Bronchial epithelial cell (primary cell): ENCODE data around the gene NBPF11. TPM values are rescaled to one million over a fixed set of nuclear protein-coding genes. Genes with fewer than 3 reads are reported as not detected.
"Not testable (repeated sequence)": the region's sequence is repeated elsewhere in the genome, so short reads cannot be mapped to it uniquely, and the experiment has no call there.

Experiments used
- DNase-seq: peaks from one replicate; pipeline ENCODE4 v3.0.0-alpha.2; 2010; ENCODE audit warnings: low read depth
- FAIRE-seq: peaks from 2 replicates; lab custom pipeline; 2011; peaks lifted over from hg19 to GRCh38; lab: Jason Lieb, UNC
- H3K27me3 ChIP-seq: 2 replicates; pipeline ENCODE4 v1.5.1; 2011; ENCODE audit warnings: low read length; ENCODE audit not compliant: control insufficient read depth, insufficient read depth
- H3K36me3 ChIP-seq: 2 replicates; pipeline ENCODE4 v1.5.1; 2011; ENCODE audit warnings: low read length; ENCODE audit not compliant: control insufficient read depth, insufficient read depth
- H3K4me3 ChIP-seq: 2 replicates; pipeline ENCODE4 v1.5.1; 2011; ENCODE audit warnings: mild to moderate bottlenecking, low read depth, low read length, control low read depth
- total RNA-seq: library from RNA; depleted of rRNA; stranded (reverse); fragments of >200 nt; gene quantifications from 2 replicates; pipeline ENCODE4 v1.2.1, GENCODE V29; 2014
- TF ChIP-seq, protein P1 (sequence below): IDR thresholded peaks from 2 replicates; pipeline ENCODE4 v1.5.1; 2011; ENCODE audit warnings: mild to moderate bottlenecking, moderate library complexity, low read length, control low read depth, inconsistent platforms; ENCODE audit not compliant: insufficient read depth, severe bottlenecking

The NBPF11 gene
- total RNA-seq, 1 donor from 2014 or later, result 5.8 TPM

- DNase-seq (no peak), FAIRE-seq (no peak)
- Histone ChIP-seq H3K27me3 (peaks cover 30% of the 10 kb centered on the region), H3K36me3 (no peaks in the 10 kb centered on the region), H3K4me3 (no peak overlapping the region)
- TF ChIP-seq, protein P1, sequence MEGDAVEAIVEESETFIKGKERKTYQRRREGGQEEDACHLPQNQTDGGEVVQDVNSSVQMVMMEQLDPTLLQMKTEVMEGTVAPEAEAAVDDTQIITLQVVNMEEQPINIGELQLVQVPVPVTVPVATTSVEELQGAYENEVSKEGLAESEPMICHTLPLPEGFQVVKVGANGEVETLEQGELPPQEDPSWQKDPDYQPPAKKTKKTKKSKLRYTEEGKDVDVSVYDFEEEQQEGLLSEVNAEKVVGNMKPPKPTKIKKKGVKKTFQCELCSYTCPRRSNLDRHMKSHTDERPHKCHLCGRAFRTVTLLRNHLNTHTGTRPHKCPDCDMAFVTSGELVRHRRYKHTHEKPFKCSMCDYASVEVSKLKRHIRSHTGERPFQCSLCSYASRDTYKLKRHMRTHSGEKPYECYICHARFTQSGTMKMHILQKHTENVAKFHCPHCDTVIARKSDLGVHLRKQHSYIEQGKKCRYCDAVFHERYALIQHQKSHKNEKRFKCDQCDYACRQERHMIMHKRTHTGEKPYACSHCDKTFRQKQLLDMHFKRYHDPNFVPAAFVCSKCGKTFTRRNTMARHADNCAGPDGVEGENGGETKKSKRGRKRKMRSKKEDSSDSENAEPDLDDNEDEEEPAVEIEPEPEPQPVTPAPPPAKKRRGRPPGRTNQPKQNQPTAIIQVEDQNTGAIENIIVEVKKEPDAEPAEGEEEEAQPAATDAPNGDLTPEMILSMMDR, result no peak
Measured at GRCh38 chr1:148162363-148162762, 10.3 kb upstream of the NBPF11 start.

DNA sequence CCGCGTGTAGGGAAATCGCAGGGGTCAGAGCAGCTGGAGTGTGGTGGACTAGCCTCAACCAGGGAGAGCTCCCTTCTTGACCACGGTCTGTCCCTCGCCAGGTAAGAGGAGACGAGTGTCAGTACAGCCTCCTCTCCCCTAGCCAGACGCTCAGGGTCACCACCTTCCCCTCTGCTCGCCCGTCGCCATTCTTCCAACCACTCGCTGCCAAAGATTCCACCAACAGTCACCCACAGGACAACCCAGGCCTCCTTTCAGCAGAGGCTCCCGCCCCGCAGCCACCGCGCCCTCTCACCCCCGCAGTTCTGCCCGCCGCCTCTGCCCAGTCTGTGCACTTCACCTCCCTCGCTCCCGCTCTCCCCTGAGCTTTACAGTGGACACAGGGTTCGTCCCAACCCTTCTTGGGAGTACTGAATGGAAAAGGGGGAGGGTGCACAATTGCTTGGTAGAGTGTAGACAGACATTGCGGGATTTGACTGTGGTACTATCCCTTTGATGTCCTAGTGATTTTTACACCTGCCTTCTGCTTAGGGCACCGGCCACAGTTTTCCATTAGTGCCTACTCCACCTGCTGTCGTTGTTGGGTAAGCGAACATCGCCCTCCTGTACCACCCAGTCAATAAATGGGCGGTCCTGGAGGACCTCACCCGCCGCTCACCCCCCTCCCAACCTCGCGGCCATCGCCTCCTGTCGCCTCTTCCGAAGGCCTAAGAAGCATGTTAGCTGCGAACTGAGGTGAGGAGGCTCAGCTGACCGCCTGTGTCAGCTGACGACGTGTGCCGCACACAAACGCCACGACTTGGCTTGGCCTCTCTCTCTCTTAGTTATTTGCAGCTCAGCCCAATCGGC, 9.2 kb upstream of the NBPF11 start:
- Histone ChIP-seq H3K36me3 (no peaks in the 10 kb centered on the region), H3K4me3 (no peak overlapping the region), H3K27me3 (peaks cover 30% of the 10 kb centered on the region)
- DNase-seq (no peak), FAIRE-seq (no peak)
- TF ChIP-seq, protein P1, result no peak

GRCh38 chr1:148160343-148161052, 8.4 kb upstream of the NBPF11 start:
- DNase-seq, result no peak
- H3K27me3 ChIP-seq, result peaks cover 30% of the 10 kb centered on the region
- TF ChIP-seq, protein P1, result no peak
- no peak overlapping the region for H3K4me3 ChIP-seq
- H3K36me3 ChIP-seq, result no peaks in the 10 kb centered on the region
- no peak for FAIRE-seq

- no peaks in the 10 kb centered on the region for H3K36me3 ChIP-seq
- DNase-seq (no peak), FAIRE-seq (no peak)
- TF ChIP-seq, protein P1, result no peak
- no peak overlapping the region for H3K4me3 ChIP-seq
- H3K27me3 ChIP-seq, result peaks cover 30% of the 10 kb centered on the region
Measured at GRCh38 chr1:148160048-148160342, 7.9 kb upstream of the NBPF11 start.

GRCh38 chr1:148158341-148159003, 6.4 kb upstream of the NBPF11 start:
- Histone ChIP-seq H3K27me3 (peaks cover 30% of the 10 kb centered on the region), H3K4me3 (no peak overlapping the region), H3K36me3 (no peaks in the 10 kb centered on the region)
- no peak for DNase-seq
- TF ChIP-seq, protein P1, result no peak
- no peak for FAIRE-seq

GRCh38 chr1:148157803-148158202, 5.7 kb upstream of the NBPF11 start:
- H3K4me3 ChIP-seq, FAIRE-seq, H3K36me3 ChIP-seq, DNase-seq: not testable (repeated sequence)
- peaks cover 30% of the 10 kb centered on the region for H3K27me3 ChIP-seq

DNA sequence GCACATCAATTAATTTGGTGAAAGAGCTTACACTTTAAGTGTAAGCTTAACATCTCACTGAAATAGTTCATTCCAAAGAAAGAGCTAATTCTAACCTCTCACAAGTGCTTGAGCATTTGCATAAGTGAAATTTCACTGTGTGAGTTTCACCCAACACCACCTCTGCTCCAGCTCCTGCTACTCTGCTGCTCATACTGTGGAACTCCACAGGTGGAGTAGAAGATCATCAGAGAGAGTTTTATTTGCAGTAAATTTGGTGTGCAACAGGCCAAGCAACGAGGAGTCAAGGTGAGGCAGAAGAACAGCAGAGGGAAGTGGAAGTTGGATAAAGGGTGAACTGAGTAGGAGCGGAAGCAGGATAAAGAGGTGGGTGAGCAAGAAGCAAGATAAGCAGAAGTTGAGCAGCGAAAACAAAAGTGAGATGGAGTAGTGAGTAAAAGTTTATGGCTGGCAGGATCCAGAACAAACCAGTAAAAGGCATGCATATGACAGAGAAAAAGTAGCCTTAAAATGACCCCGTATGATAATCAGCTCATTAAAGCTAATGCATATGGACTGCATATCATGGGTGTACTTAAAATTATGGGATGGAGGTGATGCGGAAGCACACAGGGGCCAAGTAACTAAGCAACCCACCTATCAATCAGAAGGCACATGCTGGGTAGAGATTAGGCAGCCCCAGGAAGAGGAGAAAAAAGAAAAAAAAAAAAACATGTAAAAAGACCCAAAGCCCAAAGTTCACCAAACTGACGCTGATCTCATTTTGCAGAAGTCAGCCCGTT, 3.6 kb upstream of the NBPF11 start:
- FAIRE-seq, DNase-seq, H3K36me3 ChIP-seq, H3K4me3 ChIP-seq: not testable (repeated sequence)
- peaks cover 16% of the 10 kb centered on the region for H3K27me3 ChIP-seq

DNA sequence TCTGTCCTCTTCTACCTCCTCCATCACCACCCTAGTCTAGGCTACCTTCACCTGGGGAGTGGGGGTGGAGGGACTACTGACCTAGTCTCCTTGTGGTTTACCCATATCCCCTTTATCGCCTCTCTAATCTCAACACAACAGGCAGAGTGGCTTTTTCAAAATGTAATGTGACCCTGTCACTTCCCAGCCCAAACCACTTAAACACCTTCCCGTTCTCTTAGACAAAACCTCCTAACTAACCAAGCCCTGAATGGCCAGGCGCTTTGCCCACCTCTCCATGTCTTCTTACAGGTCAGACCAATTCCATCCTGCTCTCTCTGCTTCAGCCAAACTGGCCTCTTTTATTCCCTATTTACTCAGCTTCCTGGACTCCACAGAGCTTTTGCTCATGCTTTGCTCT, 714 bp upstream of the NBPF11 start:
- H3K36me3 ChIP-seq, DNase-seq, H3K27me3 ChIP-seq, FAIRE-seq, H3K4me3 ChIP-seq: not testable (repeated sequence)
